NB4 (cell line): ENCODE measurements around the gene MAP3K9.

Source experiments
- DNase-seq: peaks from one replicate; pipeline ENCODE4 v3.0.0; 2010; ENCODE audit warnings: low read depth
- H3K4me3 ChIP-seq: one replicate; pipeline ENCODE4 v1.5.1; 2011; ENCODE audit warnings: mild to moderate bottlenecking, low read depth, low read length, moderate library complexity
- CTCF ChIP-seq: IDR thresholded peaks from one replicate; pipeline ENCODE4 v1.5.1; 2012; ENCODE audit warnings: low read depth, low read length
- MAX ChIP-seq: IDR thresholded peaks from 2 replicates; pipeline ENCODE4 v1.6.1; 2011; ENCODE audit warnings: low read depth, low read length
- MYC ChIP-seq: IDR thresholded peaks from 2 replicates; pipeline ENCODE4 v1.6.1; 2011; ENCODE audit warnings: low read depth, low read length
- POLR2A ChIP-seq: IDR thresholded peaks from 2 replicates; pipeline ENCODE4 v1.6.1; 2011; ENCODE audit warnings: mild to moderate bottlenecking; ENCODE audit not compliant: insufficient read length; ENCODE audit errors: extremely low read depth

Gene MAP3K9

DNA sequence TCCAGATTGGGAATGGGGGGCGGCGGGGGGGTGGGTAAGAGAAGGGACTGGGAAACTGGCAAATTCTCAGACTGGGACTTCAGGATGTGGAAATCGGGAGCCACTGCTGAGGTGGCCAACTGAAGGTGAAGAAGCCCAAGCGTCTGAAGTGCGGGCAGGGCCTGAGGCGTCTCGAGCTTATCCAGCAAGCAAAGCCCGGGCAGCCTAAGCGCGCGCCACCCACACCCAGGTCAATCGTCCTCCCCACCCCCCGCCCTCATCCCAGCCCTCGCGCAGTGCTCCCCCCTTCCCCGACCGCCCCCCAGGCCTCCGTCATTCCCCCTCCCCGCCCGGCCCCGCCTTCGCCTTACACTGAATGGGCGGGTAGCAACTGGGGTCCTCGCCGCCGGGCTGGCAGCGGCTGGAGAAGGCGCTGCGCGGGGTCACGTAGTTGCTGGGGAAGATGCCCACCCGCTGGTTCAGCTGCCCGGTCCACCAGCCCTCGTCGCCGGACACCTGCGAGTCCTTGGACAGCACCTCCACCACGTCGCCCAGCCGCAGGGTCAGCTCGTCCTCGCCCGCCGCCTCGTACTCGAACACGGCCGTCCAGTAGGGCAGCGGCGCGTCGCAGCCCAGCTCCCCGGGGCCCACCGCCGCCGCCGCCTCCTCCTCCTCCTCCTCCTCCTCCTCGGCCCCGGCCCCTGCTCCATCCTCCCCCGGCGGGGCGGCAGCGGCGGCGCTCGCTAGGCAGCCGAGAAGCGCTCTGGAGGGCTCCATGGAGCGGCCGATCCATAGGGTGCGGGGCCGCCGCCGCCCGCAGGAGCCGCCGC is 693 bp downstream of the MAP3K9 start:
- no peak for DNase-seq
- peak overlapping the region; percentile 40 for H3K4me3 ChIP-seq
- no peak for TF ChIP-seq POLR2A
- no peak for TF ChIP-seq MAX
- TF ChIP-seq CTCF, result no peak
- no peak for TF ChIP-seq MYC

- H3K4me3 ChIP-seq, result no peak overlapping the region
- TF ChIP-seq MAX, result no peak
- DNase-seq, result no peak
Observed at GRCh38 chr14:70807898-70808415, 1.4 kb downstream of the MAP3K9 start.

GRCh38 chr14:70804556-70805162 is 4.7 kb downstream of the MAP3K9 start:
- TF ChIP-seq MAX (no peak), POLR2A (no peak), CTCF (no peak), MYC (no peak)
- H3K4me3 ChIP-seq, result no peak overlapping the region
- DNase-seq, result no peak

DNA sequence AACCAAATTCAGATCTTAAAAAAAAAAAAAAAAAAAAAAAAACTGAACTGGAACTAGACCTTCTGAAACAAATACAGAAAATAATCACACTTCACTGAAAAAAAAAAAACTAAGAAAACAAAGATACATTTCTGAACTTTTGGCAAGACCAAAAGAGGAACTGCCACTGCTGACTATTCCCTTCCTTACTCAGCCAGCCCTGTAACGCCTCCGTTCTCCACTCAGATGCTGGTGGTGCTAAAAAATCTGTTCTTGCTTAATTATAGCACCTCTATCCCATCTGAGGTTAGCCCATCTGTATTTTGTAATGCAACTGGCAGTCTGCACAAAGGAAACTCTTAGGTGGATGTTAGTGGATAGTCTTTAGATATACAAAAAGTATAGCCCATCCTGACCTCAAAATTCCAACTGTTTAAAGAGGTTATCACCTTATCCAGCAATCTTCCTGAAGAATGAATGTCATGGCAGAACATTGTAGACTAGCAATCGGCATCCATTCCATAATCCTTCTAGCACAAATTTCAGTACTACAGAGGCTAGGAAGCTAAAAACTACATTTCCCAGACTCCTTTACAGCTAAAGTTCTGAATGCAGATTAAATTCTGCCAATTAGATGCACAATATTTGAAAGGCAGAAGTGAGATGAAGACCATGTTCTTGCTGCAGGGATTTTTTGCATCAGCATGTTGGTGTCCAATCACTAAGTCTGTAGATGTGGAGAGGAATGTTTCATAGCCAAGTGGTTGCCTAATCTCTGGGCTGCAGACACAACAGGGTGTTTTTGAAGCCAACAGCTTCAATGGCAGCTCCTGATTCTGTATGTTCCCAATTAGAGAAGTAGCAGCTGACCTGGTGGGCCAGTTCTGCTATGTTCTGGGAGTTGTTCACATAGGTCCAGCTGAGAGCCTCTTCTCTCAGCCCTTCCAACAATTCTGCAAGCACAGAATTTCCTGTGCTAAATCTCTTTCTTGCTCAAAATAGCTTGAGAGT is 5.7 kb downstream of the MAP3K9 start:
- no peak overlapping the region for H3K4me3 ChIP-seq
- DNase-seq, result peak; percentile 42
- TF ChIP-seq MAX (no peak), CTCF (no peak), POLR2A (no peak), MYC (no peak)

GRCh38 chr14:70802379-70802778 is 6.9 kb downstream of the MAP3K9 start:
- H3K4me3 ChIP-seq, result no peak overlapping the region
- no peak for TF ChIP-seq POLR2A
- TF ChIP-seq MAX, result no peak
- DNase-seq, result no peak

DNA sequence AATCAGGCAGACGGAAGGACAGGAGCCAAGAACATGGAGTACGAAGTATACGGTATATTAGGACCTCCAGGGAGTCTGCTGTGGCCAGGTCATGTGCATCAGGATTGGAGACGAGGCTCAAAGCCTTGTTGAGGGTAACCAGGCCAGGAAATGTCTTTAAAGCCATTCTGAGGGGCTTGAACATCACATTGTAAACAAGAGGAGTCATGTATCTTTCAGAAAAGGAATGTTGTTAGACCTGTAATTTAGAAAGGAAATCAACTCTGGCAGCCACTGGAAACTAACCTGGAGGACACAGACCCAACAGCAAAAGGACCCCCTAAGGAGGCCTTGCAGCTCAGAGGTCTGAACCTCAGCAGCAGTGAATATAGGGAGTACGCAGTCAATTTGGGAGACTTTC is 7.5 kb downstream of the MAP3K9 start:
- TF ChIP-seq POLR2A (no peak), CTCF (no peak), MYC (no peak), MAX (no peak)
- H3K4me3 ChIP-seq, result no peak overlapping the region
- no peak for DNase-seq
